ENCODE results near the gene ARID1B. TPM values are rescaled to one million over a fixed set of nuclear protein-coding genes. Genes with fewer than 3 reads are reported as not detected.

The ARID1B gene
- total RNA-seq, 1 donor from 2014 or later: 59.3 TPM

DNA sequence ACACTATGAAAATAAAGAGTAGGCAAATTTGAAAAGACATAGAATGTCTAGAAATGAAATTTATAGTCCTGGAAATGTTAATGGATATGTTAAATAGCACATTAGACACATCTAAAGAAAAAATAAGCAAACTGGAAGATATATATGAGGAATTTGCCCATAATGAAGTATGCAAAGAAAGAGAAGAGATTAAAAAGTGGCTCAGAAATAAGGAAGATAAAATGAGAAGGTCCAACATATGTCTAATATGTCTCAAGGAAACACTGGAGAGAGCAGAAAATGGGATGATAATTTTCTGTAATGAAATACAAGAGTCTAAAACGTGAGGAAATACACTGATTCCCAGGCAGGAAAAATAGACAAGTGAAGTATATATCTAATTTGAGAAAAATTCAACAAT is 36.6 kb upstream of the ARID1B start:
- TF ChIP-seq CTCF (IDR thresholded peaks at IDR 0.05): no peak
- peaks cover 17% of the 10 kb centered on the region for H3K9me3 Mint-ChIP-seq (ENCODE audit: low read depth)
- peaks cover 5% of the 10 kb centered on the region for H3K36me3 Mint-ChIP-seq (ENCODE audit: low read depth)
- H3K27ac Mint-ChIP-seq (ENCODE audit: unreplicated experiment): no peak overlapping the region
- no peaks in the 10 kb centered on the region for H3K4me1 Mint-ChIP-seq (ENCODE audit: low read depth)
- DNase-seq (ENCODE audit: low spot score): no peak
- no peak overlapping the region for H3K4me3 Mint-ChIP-seq (ENCODE audit: unreplicated experiment)
- H3K27me3 Mint-ChIP-seq (ENCODE audit: low read depth): peaks cover 3% of the 10 kb centered on the region

GRCh38 chr6:156741287-156742073 is 35.7 kb upstream of the ARID1B start:
- Mint-ChIP-seq H3K4me3 (ENCODE audit: unreplicated experiment) (no peak overlapping the region), H3K27ac (ENCODE audit: unreplicated experiment) (no peak overlapping the region), H3K27me3 (ENCODE audit: low read depth) (peaks cover 3% of the 10 kb centered on the region), H3K4me1 (ENCODE audit: low read depth) (no peaks in the 10 kb centered on the region), H3K36me3 (ENCODE audit: low read depth) (peaks cover 5% of the 10 kb centered on the region), H3K9me3 (ENCODE audit: low read depth) (peaks cover 17% of the 10 kb centered on the region)
- no peak for DNase-seq (ENCODE audit: low spot score)
- TF ChIP-seq CTCF (IDR thresholded peaks at IDR 0.05): no peak

DNA sequence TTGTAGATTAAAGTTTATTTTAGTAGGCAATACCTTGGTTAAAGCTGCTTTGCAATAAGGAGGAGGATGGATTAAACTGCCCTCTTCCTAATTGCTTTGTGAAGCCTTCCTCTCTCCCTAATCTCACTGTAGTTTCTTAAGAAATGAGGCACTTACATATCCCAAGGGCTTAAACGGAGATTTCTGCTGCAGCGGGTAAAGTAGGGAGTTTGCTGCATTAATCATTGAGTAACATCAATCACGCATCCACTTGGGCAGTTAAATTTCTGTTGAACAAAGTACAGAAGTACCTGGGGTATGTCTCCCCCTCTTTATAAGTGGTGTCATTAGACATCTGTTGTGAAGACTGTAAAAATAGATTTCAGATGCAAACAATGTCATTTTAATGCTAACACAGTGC is 29.5 kb upstream of the ARID1B start:
- Mint-ChIP-seq H3K36me3 (ENCODE audit: low read depth) (no peaks in the 10 kb centered on the region), H3K9me3 (ENCODE audit: low read depth) (no peaks in the 10 kb centered on the region), H3K27me3 (ENCODE audit: low read depth) (peaks cover 5% of the 10 kb centered on the region), H3K27ac (ENCODE audit: unreplicated experiment) (no peak overlapping the region), H3K4me3 (ENCODE audit: unreplicated experiment) (no peak overlapping the region), H3K4me1 (ENCODE audit: low read depth) (no peaks in the 10 kb centered on the region)
- DNase-seq (ENCODE audit: low spot score): no peak
- TF ChIP-seq CTCF (IDR thresholded peaks at IDR 0.05): no peak

DNA sequence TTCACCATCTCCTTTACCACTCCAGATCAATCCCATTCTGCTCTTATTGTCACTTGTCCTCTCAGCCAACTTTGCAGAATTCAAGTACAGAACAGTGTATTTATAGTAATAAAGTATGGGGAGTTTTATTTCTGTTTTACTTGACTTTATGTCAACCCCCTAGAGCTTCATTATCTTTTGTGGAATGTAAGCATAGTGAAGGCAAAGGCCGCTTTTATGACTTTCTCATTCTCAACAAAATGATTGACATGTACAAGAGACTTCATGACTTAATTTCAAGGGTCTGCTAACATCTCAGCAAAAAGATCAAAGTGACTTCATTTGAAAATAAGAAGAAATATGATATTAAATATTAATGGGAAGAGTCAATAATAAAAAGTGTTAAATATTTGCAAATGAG is 28.7 kb upstream of the ARID1B start:
- Mint-ChIP-seq H3K4me1 (ENCODE audit: low read depth) (no peaks in the 10 kb centered on the region), H3K4me3 (ENCODE audit: unreplicated experiment) (no peak overlapping the region), H3K27me3 (ENCODE audit: low read depth) (peaks cover 5% of the 10 kb centered on the region), H3K9me3 (ENCODE audit: low read depth) (no peaks in the 10 kb centered on the region), H3K36me3 (ENCODE audit: low read depth) (no peaks in the 10 kb centered on the region), H3K27ac (ENCODE audit: unreplicated experiment) (no peak overlapping the region)
- DNase-seq (ENCODE audit: low spot score): no peak
- TF ChIP-seq CTCF (IDR thresholded peaks at IDR 0.05): no peak

DNA sequence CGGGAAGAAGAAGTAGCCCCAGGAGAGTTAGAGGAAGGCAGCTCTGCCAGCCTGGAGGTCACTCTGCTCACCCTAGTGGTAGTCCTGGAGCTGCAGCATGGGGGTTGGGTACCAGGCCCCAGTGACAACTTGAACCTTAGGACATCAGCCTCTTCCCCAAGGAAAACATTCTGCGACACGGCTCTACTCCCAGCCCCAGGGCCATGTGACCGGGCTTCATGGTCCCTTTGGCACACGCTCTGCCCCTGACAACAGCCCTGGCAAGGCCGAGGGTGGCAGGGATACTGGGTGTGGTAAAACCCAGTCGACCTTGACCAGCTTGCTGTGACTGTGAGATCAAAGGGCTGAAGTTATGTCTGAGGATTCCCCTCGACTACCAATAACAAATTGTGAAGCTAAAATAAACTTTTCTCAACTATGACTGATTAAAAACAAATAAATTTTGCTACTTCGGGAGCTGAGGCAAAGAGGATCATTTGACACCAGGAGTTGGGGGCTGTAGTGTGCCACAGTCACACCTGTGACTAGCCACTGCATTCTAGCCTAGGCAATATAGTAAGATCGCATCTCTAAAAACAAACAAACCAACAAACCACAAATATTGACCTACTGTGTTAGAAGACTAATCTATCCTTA is 24.4 kb upstream of the ARID1B start:
- H3K4me1 Mint-ChIP-seq (ENCODE audit: low read depth): no peaks in the 10 kb centered on the region
- no peaks in the 10 kb centered on the region for H3K27me3 Mint-ChIP-seq (ENCODE audit: low read depth)
- H3K4me3 Mint-ChIP-seq (ENCODE audit: unreplicated experiment): no peak overlapping the region
- H3K27ac Mint-ChIP-seq (ENCODE audit: unreplicated experiment): no peak overlapping the region
- DNase-seq (ENCODE audit: low spot score): peak; percentile 51
- no peaks in the 10 kb centered on the region for H3K36me3 Mint-ChIP-seq (ENCODE audit: low read depth)
- TF ChIP-seq CTCF (IDR thresholded peaks at IDR 0.05): no peak
- H3K9me3 Mint-ChIP-seq (ENCODE audit: low read depth): no peaks in the 10 kb centered on the region

Measured in chondrocyte (in vitro differentiated cells).